ELR (cell line): ENCODE data around the gene MVB12A.

Experiments
- DNase-seq: peaks from one replicate; pipeline ENCODE4 v3.0.0-alpha.2; 2015; ENCODE audit warnings: low read depth

The MVB12A gene

DNA sequence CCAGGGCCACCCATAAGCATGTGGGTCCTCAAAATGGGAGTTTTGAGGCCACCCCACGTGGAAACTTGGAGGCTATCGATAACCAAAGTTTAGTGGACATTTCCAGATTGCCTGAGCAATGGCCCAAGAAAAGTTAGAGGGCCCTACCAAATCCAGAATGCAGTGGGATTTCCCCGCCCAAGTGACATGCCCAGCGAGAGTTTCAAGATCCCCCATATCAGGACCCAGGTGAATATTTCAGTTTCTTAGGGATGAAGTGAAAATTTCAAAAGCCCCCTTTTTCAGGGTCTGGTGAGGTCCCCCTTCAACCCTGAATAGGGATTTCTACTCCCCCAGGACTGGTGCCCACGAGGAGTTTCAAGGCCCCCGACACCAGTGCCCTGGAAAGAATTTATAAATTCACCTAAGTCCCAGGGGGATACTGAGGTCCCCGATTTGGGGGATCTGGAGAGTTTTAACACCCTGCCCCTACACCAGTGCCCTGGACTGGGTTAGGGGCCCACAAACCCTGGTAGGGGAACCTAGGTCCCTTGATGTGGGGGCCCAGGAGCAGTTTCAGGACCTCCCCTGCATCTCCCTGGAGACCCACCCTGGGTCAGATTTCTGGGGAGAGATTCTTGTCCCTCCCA is 15.1 kb upstream of the MVB12A start:
- no peak for DNase-seq

DNA sequence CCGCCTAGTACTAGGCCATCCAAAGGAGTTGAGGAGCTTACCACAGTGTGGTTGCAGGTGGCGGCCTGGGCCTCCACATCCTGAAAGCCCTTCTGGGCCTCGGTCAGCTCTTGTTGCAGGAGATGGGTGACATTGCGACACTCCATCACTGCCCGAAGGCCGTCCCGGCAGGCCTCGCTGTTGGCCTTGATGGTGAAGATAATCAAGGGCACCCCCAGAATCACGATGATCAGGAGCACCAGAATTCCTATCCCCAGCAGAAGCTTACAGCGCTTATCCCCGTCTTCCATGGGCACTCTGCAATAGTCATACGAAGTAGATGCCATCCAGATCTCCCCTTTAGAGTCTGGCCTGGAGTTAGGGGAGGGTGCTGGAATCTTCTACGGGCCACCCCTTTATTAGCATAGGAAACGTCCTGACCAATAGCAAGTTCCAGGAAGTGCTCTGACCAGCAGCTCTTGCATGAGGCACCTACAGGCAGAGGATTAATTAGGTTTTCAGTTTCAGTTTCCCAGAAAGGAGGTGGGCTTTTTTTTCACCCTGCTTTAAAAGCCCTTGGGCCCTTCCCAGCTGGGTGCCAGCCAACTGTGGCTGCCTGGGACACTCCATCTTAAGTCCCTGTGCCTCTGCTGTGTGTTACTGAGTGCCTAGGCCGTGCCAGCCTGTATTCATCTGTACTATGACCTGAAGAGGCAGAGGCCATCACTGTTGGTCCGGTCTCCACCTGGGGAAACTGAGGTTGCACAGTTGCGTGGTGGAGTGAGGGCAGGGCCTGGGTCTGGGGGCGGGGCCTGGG is 14.4 kb upstream of the MVB12A start, which contains the start of gene BST2:
TSS of gene BST2 (minus strand) at position 381 of the 796 bp plus-strand sequence. CDS start at position 326, 55 bp downstream.
- DNase-seq: peak; percentile 56

DNA sequence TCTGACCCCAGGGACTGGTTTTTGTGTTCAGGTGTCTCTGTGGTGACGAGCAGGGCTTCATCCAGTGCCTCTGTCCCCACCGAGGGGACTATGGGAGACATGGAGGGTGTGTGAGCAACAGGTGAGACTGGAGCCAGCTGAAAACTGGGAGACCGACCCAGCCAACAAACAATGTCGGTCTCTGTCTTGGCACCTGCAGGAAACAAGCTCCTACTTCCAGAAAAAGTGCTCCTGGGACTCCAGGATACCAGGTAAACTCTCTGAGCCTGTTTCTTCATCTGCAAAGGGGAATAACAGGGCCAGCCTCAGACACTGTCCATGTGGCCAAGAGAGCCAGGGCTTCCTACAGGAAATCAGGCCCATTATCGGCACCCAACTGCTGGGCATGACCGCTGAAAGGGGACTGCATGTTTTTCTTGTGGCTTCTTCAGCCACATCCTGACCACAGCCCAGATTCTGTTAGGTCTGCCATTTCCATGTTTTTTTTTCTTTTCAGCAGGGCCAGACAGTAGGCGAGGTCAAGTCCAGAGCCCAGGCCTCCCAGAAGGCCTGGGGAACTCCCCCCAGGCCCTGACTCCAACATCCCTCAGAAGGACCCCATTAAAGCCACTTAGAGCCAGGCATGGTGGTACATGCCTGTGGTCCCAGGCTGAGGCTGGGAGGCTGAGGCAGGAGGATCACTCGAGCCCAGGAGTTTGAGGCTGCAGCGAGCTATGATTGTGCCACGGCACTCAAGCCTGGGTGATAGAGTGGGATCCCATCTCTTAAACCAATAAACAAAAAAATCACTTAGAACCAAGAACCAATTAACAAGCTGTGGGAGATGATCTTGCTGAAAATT is 13.6 kb upstream of the MVB12A start:
- peak; percentile 47 for DNase-seq

- no peak for DNase-seq
These were observed 13.0 kb upstream of the MVB12A start for GRCh38 chr19:17406887-17407196.

GRCh38 chr19:17409990-17410389 is 9.9 kb upstream of the MVB12A start:
- no peak for DNase-seq

DNA sequence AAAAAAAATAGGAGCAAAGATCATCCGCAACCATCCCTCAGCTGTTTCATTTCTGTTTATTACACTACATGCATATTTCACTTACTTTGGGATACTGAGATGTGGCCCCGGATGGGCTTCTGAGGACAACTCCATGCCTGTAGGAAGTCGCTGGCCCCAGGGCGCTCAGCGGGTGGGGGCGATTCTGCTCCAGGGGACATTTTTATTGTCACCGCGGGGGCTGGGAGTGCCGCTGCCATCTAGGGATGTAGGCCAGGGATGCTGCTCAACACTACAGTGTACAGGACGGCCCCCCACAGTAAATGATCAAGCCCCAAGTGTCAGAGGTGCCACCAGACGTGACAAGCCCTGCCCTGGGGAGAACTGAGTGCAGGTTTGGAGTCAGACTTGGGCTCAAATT is 8.0 kb upstream of the MVB12A start:
- DNase-seq: no peak

DNA sequence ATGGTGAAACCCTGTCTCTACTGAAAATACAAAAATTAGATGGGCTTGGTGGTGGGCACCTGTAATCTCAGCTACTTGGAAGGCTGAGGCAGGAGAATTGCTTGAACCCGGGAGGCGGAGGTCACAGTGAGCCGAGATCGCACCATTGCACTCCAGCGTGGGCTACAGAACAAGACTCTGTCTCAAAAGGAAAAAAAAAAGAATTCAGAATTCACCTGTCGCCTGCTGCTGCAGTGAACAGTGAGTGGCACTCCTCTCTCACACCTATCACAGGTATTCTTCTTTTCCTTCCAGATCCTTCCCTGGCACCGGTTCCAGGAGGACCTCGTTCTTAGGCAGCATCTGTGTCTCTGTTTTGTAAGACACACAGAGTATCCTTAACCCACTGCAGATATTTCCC is 5.8 kb upstream of the MVB12A start:
- no peak for DNase-seq

GRCh38 chr19:17415121-17415520 is 4.7 kb upstream of the MVB12A start:
- DNase-seq: no peak

DNA sequence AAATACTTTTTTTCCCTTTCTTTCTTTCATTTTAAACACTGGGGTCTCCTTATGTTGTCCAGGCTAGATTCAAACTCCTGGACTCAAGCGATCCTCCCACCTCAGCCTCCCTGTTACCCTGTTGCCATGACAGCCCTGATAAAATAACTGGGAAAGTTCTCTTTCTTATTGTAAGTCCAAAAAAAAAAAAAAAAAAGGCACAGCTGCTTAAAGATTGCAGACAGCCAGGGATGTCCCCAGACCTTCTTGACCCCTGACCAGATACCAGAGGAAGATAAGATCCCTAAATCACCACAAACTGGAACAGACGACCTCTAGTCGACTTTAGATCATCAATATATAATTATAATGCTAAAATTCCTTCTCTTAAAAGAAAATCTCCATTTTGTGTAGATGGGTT is 1.1 kb upstream of the MVB12A start:
- DNase-seq: no peak

DNA sequence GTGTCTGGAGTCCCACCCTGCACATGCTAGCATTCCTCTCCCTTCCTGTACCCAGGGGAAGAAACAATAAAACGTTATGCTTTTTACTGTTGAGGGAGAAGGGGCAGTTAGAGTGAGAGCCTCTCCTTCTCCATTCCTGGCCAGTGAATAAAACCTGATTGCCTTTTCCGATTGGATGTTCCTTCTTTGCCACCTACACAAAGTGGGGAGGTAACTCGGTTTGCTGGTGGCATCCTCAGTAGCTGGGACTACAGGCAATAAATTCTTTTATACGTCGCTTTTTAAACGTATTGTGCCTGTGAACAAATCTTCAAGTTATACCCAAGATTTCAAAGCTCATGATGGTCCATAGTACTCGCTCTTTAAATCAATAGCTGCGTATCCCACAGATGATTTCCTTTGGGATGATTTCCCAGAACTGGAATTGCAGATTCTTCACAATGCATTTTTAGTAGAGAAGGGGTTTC is 660 bp upstream of the MVB12A start:
- peak; percentile 27 for DNase-seq

GRCh38 chr19:17420475-17420924 is 653 bp downstream of the MVB12A start:
- DNase-seq: peak; percentile 20

- no peak for DNase-seq
These were observed 2.1 kb downstream of the MVB12A start for GRCh38 chr19:17421942-17422341.

GRCh38 chr19:17423429-17424208 is 3.8 kb downstream of the MVB12A start:
- DNase-seq: no peak

DNA sequence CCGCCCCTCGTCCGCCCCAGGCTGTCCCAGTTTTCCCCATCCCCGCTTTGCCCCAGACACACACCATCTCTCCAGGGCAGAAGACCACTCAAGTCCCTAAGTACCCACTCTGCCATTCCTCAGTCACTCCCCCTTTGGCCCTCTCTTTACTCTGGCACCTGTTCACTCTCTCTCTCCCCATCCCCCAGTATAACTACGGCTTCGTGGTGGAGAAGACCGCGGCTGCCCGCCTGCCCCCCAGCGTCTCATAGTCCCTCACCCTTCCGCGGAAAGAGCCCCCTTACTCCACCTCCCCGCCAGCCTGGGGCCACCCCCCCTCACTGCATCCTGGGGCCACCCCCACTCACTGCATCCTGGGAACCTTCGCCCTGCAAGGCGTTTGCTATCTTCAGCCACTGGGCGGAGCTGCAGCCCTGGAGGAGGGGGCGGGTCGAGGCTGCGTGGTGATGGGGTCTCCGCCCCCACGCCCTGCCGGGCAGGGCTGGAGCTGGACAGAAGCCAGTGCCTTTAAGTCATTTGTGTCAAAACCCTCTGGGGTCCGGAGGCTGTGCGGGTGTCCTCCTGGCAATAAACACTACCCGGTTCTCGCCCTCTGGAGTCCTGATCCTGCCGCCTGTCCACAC is 5.0 kb downstream of the MVB12A start:
- peak; percentile 34 for DNase-seq

DNA sequence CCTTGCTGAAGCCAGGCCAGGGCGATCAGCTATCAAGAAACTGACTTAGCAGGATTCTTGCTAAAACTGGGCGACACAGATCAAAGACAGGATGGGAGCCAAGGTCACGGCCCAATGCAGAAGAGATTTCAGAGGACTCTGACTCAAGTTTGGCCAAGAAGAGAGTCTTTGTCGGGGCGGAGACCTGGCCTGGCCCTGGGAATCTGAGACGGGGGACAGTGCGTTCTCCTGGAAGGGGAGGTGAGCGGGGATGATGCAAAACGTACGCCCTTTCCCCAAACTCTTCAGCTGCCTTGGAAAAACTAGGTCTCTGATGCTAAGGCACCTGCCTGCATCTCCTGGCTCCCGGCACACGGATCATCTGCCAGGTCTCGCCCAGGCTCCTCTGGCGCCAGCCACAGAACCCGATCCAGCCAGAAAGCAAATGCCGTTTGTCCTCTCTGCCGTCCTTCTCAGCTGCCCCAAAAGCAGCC is 9.8 kb downstream of the MVB12A start:
- DNase-seq: no peak

GRCh38 chr19:17431417-17431816 is 11.6 kb downstream of the MVB12A start:
- DNase-seq: no peak

DNA sequence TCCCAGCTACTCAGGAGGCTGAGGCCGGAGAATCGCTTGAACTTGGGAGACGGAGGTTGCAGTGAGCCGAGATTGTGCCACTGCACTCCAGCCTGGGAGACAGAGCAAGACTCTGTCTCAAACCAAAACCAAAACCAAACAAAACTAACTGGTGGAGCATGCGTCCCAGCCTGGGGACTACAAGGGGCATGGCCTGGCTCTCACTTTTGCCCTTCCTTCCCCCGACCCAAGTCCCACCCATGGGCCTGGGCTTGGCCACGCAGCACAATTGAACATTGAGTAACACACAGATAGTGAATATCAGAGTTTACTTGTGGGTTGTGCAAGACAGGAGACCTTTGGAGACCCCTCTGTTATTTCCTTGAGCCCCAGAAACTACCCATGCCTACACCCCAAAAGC is 15.4 kb downstream of the MVB12A start:
- no peak for DNase-seq

- no peak for DNase-seq
These were observed 16.4 kb downstream of the MVB12A start for GRCh38 chr19:17436094-17436873.

- DNase-seq: no peak
These were observed 17.0 kb downstream of the MVB12A start for GRCh38 chr19:17436874-17437267.

DNA sequence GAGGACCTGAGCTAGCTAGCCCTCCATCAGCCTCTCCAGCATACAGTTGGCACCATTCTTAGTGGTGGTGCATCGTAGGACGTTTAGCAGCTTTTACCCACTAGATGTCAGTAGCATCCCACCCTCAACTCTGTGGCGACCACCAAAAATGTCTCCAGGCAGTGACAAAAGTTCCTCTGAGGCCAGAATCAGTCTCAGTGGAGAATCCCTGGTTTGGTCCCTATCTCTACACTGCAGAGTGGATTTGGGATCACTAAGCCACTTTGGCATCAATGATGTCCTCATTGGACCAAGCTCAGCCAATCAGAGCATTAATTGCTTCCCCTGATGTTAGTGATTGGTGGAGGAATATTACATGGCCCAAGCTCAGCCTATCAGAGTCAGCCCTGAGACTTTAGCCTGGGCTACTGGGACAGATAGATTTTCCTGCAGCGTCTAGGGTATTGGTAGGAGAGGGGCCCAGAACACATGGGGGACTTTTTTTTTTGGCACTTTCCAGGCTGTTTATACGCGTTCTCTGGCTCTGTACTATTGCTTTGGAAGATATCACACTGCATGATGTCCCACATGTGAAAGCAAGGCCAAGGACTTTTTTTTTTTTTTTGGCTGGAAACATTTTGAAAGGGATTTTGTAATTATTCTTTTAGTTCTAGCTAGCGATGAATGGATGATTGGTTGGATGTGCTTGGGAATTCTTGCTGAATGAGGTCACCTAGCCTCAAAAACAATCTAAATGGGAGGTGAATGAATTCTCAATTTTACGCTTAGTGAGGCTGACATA is 21.6 kb downstream of the MVB12A start:
- peak; percentile 57 for DNase-seq
